H1 (cell line): Measurements from ENCODE around the gene FAM193A. TPM values are rescaled to one million over a fixed set of nuclear protein-coding genes. Genes with fewer than 3 reads are reported as not detected.

Source experiments
- CTCF ChIA-PET: fragments of 300-600 bp; sonication (Branson Sonifier 250); formaldehyde crosslinking; loops from one replicate; lab custom pipeline; 2021; ENCODE audit not compliant: partially characterized antibody; lab: Charles Lee
- POLR2A ChIA-PET: fragments of 300-600 bp; sonication (Branson Sonifier 250); formaldehyde crosslinking; loops from one replicate; lab custom pipeline; 2021; ENCODE audit warnings: inconsistent platforms; ENCODE audit not compliant: partially characterized antibody; lab: Charles Lee
- DNase-seq, 2 experiments: peaks; one replicate each; pipeline versions ENCODE4 v3.0.0 to v3.0.0-alpha.2; 2010 to 2022; ENCODE audit warnings: low spot score in 2 of 2, low read depth in 1 of 2, mixed read lengths in 1 of 2
- FAIRE-seq: peaks from 2 replicates; lab custom pipeline; 2011; peaks lifted over from hg19 to GRCh38; lab: Jason Lieb, UNC
- H2AFZ ChIP-seq: 2 replicates; pipeline ENCODE4 v1.8.1; 2012; ENCODE audit warnings: low read length, inconsistent platforms
- H2AK5ac ChIP-seq: 2 replicates; pipeline ENCODE4 v1.6.1; 2013; ENCODE audit warnings: low read depth, low read length
- H2BK120ac ChIP-seq: replicated peaks from 2 replicates; pipeline ENCODE3; 2013; ENCODE audit warnings: low read depth, low read length, inconsistent platforms
- H2BK12ac ChIP-seq: 2 replicates; pipeline ENCODE4 v1.6.1; 2013; ENCODE audit warnings: low read depth, low read length
- H2BK15ac ChIP-seq: 2 replicates; pipeline ENCODE4 v1.6.1; 2013; ENCODE audit warnings: low read length
- H2BK20ac ChIP-seq: 2 replicates; pipeline ENCODE4 v1.6.1; 2013; ENCODE audit warnings: low read length
- H2BK5ac ChIP-seq: 2 replicates; pipeline ENCODE4 v1.6.1; 2013; ENCODE audit warnings: low read depth, low read length
- H3K14ac ChIP-seq: 2 replicates; pipeline ENCODE4 v1.6.1; 2013; ENCODE audit warnings: inconsistent platforms; ENCODE audit not compliant: insufficient read length
- H3K18ac ChIP-seq: 2 replicates; pipeline ENCODE4 v1.6.1; 2013; ENCODE audit warnings: low read length; ENCODE audit errors: extremely low read depth
- H3K23ac ChIP-seq: 2 replicates; pipeline ENCODE4 v1.6.1; 2013; ENCODE audit warnings: inconsistent platforms; ENCODE audit not compliant: insufficient read length
- H3K23me2 ChIP-seq: 2 replicates; pipeline ENCODE4 v1.6.1; 2013; ENCODE audit warnings: low read depth, low read length
- H3K27ac ChIP-seq: 2 replicates; pipeline ENCODE4 v1.6.1; 2011; ENCODE audit warnings: low read depth, low read length, inconsistent platforms
- H3K27me3 ChIP-seq, 4 experiments: replicated peaks in 1 of 4; 1 replicate in 1 of 4; 2 replicates in 3 of 4; pipeline versions ENCODE4 v1.6.1 to v1.8.1; 2011 to 2013; ENCODE audit warnings: low read length in 3 of 4, mild to moderate bottlenecking in 3 of 4, inconsistent platforms in 2 of 4, mixed read lengths in 2 of 4, moderate library complexity in 1 of 4; ENCODE audit not compliant: control insufficient read depth in 3 of 4, insufficient read depth in 3 of 4; ENCODE audit errors: extremely low read depth in 1 of 4
- H3K36me3 ChIP-seq, 4 experiments: 2 replicates each; pipeline versions ENCODE4 v1.6.1 to v1.8.1; 2011 to 2013; ENCODE audit warnings: mild to moderate bottlenecking in 4 of 4, low read length in 3 of 4, moderate library complexity in 2 of 4, control low read depth in 1 of 4, inconsistent platforms in 1 of 4; ENCODE audit not compliant: insufficient read depth in 4 of 4, control insufficient read depth in 2 of 4
- H3K4ac ChIP-seq: replicated peaks from 2 replicates; pipeline ENCODE3; 2013; ENCODE audit warnings: low read length, low read depth, mixed read lengths, inconsistent platforms; ENCODE audit not compliant: insufficient read length
- H3K4me1 ChIP-seq, 4 experiments: replicated peaks in 1 of 4; 1 replicate in 1 of 4; 2 replicates in 3 of 4; pipeline versions ENCODE4 v1.6.1 to v1.8.1; 2011 to 2013; ENCODE audit warnings: low read length in 3 of 4, inconsistent platforms in 2 of 4, mixed read lengths in 1 of 4; ENCODE audit not compliant: insufficient read depth in 4 of 4, control insufficient read depth in 3 of 4
- H3K4me2 ChIP-seq, 2 experiments: 2 replicates each; pipeline versions ENCODE4 v1.6.1 to v1.8.1; 2011 to 2013; ENCODE audit warnings: low read depth in 2 of 2, low read length in 2 of 2, control low read depth in 1 of 2, inconsistent platforms in 1 of 2, mild to moderate bottlenecking in 1 of 2; ENCODE audit not compliant: insufficient read depth in 1 of 2
- H3K4me3 ChIP-seq, 4 experiments: fragments of 200-600, 300-600 bp in 1 of 4; sonication (generic), shearing (Covaris generic), sonication (Bioruptor Twin) in 1 of 4; 2 replicates each; pipeline versions ENCODE4 v1.5.1 to v1.8.1; 2011 to 2016; ENCODE audit warnings: low read length in 4 of 4, low read depth in 3 of 4, control low read depth in 2 of 4, inconsistent platforms in 2 of 4, mild to moderate bottlenecking in 2 of 4, mixed read lengths in 1 of 4, moderate library complexity in 1 of 4; ENCODE audit not compliant: insufficient read depth in 2 of 4; ENCODE audit errors: extremely low read depth in 1 of 4
- H3K56ac ChIP-seq: replicated peaks from 2 replicates; pipeline ENCODE3; 2013; ENCODE audit warnings: low read depth, mild to moderate bottlenecking, mixed read lengths, low read length, inconsistent platforms; ENCODE audit not compliant: insufficient read length
- H3K79me1 ChIP-seq: 2 replicates; pipeline ENCODE4 v1.6.1; 2013; ENCODE audit warnings: low read depth, low read length, control low read depth
- H3K79me2 ChIP-seq, 2 experiments: 2 replicates each; pipeline versions ENCODE4 v1.6.1 to v1.8.1; 2012 to 2013; ENCODE audit warnings: low read length in 2 of 2, mild to moderate bottlenecking in 2 of 2, inconsistent platforms in 1 of 2; ENCODE audit not compliant: insufficient read depth in 2 of 2, control insufficient read depth in 1 of 2
- H3K9ac ChIP-seq, 4 experiments: replicated peaks in 1 of 4; 1 replicate in 1 of 4; 2 replicates in 3 of 4; pipeline versions ENCODE4 v1.6.1 to v1.8.1; 2011 to 2013; ENCODE audit warnings: low read depth in 3 of 4, low read length in 3 of 4, control low read depth in 2 of 4, mild to moderate bottlenecking in 2 of 4, moderate library complexity in 2 of 4, inconsistent platforms in 1 of 4; ENCODE audit errors: extremely low read depth in 1 of 4
- H3K9me3 ChIP-seq, 2 experiments: 2 replicates each; pipeline versions ENCODE4 v1.6.1 to v1.8.1; 2012 to 2013; ENCODE audit warnings: mild to moderate bottlenecking in 2 of 2, moderate library complexity in 2 of 2, control low read depth in 1 of 2, inconsistent platforms in 1 of 2, low read depth in 1 of 2, low read length in 1 of 2, mixed read lengths in 1 of 2; ENCODE audit not compliant: insufficient read depth in 2 of 2
- H4K20me1 ChIP-seq, 2 experiments: replicated peaks in 1 of 2; 2 replicates each; pipeline versions ENCODE3 to v1.8.1; 2011 to 2013; ENCODE audit warnings: inconsistent platforms in 2 of 2, low read length in 2 of 2, mild to moderate bottlenecking in 1 of 2; ENCODE audit not compliant: insufficient read depth in 2 of 2, control insufficient read depth in 1 of 2
- H4K5ac ChIP-seq: 2 replicates; pipeline ENCODE4 v1.6.1; 2013; ENCODE audit warnings: low read length, low read depth, mixed read lengths, inconsistent platforms; ENCODE audit not compliant: insufficient read length
- H4K8ac ChIP-seq: 2 replicates; pipeline ENCODE4 v1.8.0; 2013; ENCODE audit warnings: mild to moderate bottlenecking, moderate library complexity, low read length, inconsistent platforms; ENCODE audit not compliant: insufficient read depth; ENCODE audit errors: extremely low read depth
- H4K91ac ChIP-seq: replicated peaks from 2 replicates; pipeline ENCODE3; 2013; ENCODE audit warnings: low read length, mixed read lengths, inconsistent platforms; ENCODE audit not compliant: insufficient read length
- BCL11A ChIP-seq, 2 experiments: IDR thresholded peaks; one replicate each; pipeline ENCODE4 v1.6.1; 2011; ENCODE audit warnings: low read depth in 2 of 2, low read length in 2 of 2, mild to moderate bottlenecking in 2 of 2
- CBX5 ChIP-seq: fragments of 300-800, 300-1000 bp; sonication (generic); IDR thresholded peaks from 2 replicates; pipeline ENCODE4 v1.7.1; 2016; ENCODE audit warnings: antibody characterized with exemption, low read length, low read depth
- HDAC2 ChIP-seq, 2 experiments: fragments of 300-600 bp in 1 of 2; sonication (generic) in 1 of 2; IDR thresholded peaks; 2 replicates each; pipeline ENCODE4 v1.6.1; 2011 to 2012; ENCODE audit warnings: low read depth in 2 of 2, low read length in 2 of 2, mild to moderate bottlenecking in 2 of 2, moderate library complexity in 2 of 2, borderline replicate concordance in 1 of 2, inconsistent platforms in 1 of 2
- MAFK ChIP-seq: IDR thresholded peaks from 2 replicates; pipeline ENCODE4 v1.6.1; 2012; ENCODE audit warnings: low read depth, mild to moderate bottlenecking, improper control_type of control experiment, low read length
- NRF1 ChIP-seq: IDR thresholded peaks from 2 replicates; pipeline ENCODE4 v1.6.1; 2011; ENCODE audit warnings: mild to moderate bottlenecking, low read depth, low read length, improper control_type of control experiment
- SIN3A ChIP-seq, 2 experiments: IDR thresholded peaks in 1 of 2; conservative IDR thresholded peaks in 1 of 2; 2 replicates each; pipeline ENCODE4 v1.6.1; 2011 to 2012; ENCODE audit warnings: low read length in 2 of 2, improper control_type of control experiment in 1 of 2, low read depth in 1 of 2, mild to moderate bottlenecking in 1 of 2
- SRF ChIP-seq: IDR thresholded peaks from 2 replicates; pipeline ENCODE4 v1.6.1; 2011; ENCODE audit warnings: mild to moderate bottlenecking, low read depth, low read length, moderate library complexity
- TAF1 ChIP-seq: IDR thresholded peaks from 2 replicates; pipeline ENCODE4 v1.6.1; 2011; ENCODE audit warnings: mild to moderate bottlenecking, low read depth, low read length
- TAF7 ChIP-seq: optimal IDR thresholded peaks from 2 replicates; pipeline ENCODE3; 2011; ENCODE audit warnings: low read depth, mild to moderate bottlenecking, inconsistent platforms, low read length, moderate library complexity, borderline replicate concordance
- WGBS, 2 experiments: shearing (Covaris generic) in 1 of 2; methylation state at CpG; one replicate each; pipeline versions ENCODE4 v1.1.6 to v1.1.7; 2013 to 2015; ENCODE audit warnings: low lambda C conversion rate in 2 of 2, mixed read lengths in 2 of 2, inconsistent platforms in 1 of 2, low coverage in 1 of 2, missing lambda C conversion rate in 1 of 2; ENCODE audit not compliant: insufficient replicate concordance in 2 of 2, insufficient coverage in 1 of 2, insufficient read length in 1 of 2; ENCODE audit errors: extremely low coverage in 1 of 2, missing lambda C conversion rate in 1 of 2; 5-methylcytosine and 5-hydroxymethylcytosine counted together
- polyA plus RNA-seq, 7 experiments: library from polyadenylated mRNA; depleted of rRNA in 3 of 7; stranded (reverse) in 5 of 7; unstranded in 2 of 7; fragments of >200 nt in 5 of 7; fragments of 200-250 nt in 2 of 7; gene quantifications; 1 replicate in 5 of 7; 2 replicates in 1 of 7; 4 replicates in 1 of 7; pipeline versions ENCODE4 v1.2.1 to v1.2.3, GENCODE V29; 2011 to 2013; ENCODE audit warnings: missing spikeins in 2 of 7, mixed read lengths in 2 of 7
- total RNA-seq: library from RNA; stranded (reverse); fragmentation: NEBNext Ultra II Directional; extraction: Animal tissue kit (Norgen Biotek cat#: 25700); gene quantifications from 2 replicates; pipeline ENCODE4 v1.2.1, GENCODE V29; 2021

Gene FAM193A
- total and polyA plus RNA-seq, 2 of the 8 experiments (the other 6 are each of a cell fraction or from before 2014, with no cell fraction given): 8.7 to 26.2 TPM

- no peak overlapping the region for H2BK120ac ChIP-seq
- FAIRE-seq (no peak), DNase-seq (no peak)
- H3K18ac ChIP-seq: no peak overlapping the region
- H3K9me3 ChIP-seq: no peaks in the 10 kb centered on the region
- H3K56ac ChIP-seq: no peak overlapping the region
- POLR2A ChIA-PET: no interaction called here
- CTCF ChIA-PET: interaction anchor here (0.5 to 0.9 kb wide), 4 partner anchors 13 to 1752 kb away, joined by 3 to 5 read pairs (median 3); no protein-coding TSS in a partner anchor
- H3K79me2 ChIP-seq: no peaks in the 10 kb centered on the region
- no peak overlapping the region for H2AFZ ChIP-seq
- H4K20me1 ChIP-seq: peaks cover 2 to 6% of the 10 kb centered on the region in 2 experiments
- no peak overlapping the region for H4K8ac ChIP-seq
- no peaks in the 10 kb centered on the region for H3K4me1 ChIP-seq
- no peak for TF ChIP-seq BCL11A (IDR thresholded peaks at IDR 0.05; ENCODE audit: low read depth in 2 of 2, low read length in 2 of 2)
- no peak for TF ChIP-seq CBX5
- TF ChIP-seq NRF1: no peak
- TF ChIP-seq MAFK: no peak
- no peak for TF ChIP-seq HDAC2 (IDR thresholded peaks at IDR 0.05; ENCODE audit: borderline replicate concordance in 1 of 2, low read depth in 2 of 2, low read length in 2 of 2)
- TF ChIP-seq TAF1: no peak
- TF ChIP-seq SRF: no peak
- TF ChIP-seq SIN3A (conservative IDR thresholded peaks at IDR 0.05 in 1 of 2, IDR thresholded peaks at IDR 0.05 in 1 of 2; ENCODE audit: low read depth in 1 of 2, low read length in 2 of 2): no peak
- TF ChIP-seq TAF7: no peak
- no peak overlapping the region for H3K4ac ChIP-seq
- no peak overlapping the region for H3K23ac ChIP-seq
- no peaks in the 10 kb centered on the region for H3K27me3 ChIP-seq
- H2BK5ac ChIP-seq: no peak overlapping the region
- no peaks in the 10 kb centered on the region; the same call in 1 of the 2 replicates for H3K79me1 ChIP-seq
- no peak overlapping the region for H2AK5ac ChIP-seq
- no peak overlapping the region for H3K4me3 ChIP-seq
- WGBS, 2 experiments: 95% methylated on average over 7 of the region's 7 CpGs; no CpG with 5 or more reads in 1 of the 2 experiments
- H2BK12ac ChIP-seq: no peak overlapping the region
- H3K9ac ChIP-seq: no peak overlapping the region
- H3K14ac ChIP-seq: no peak overlapping the region
- no peaks in the 10 kb centered on the region; the same call in 1 of the 2 replicates for H3K23me2 ChIP-seq
- H3K4me2 ChIP-seq: no peak overlapping the region
- no peak overlapping the region for H2BK20ac ChIP-seq
- H3K36me3 ChIP-seq: peaks cover 27 to 42% (median 33%) of the 10 kb centered on the region in 4 experiments; a peak in 6 of 8 replicates
- H2BK15ac ChIP-seq: no peak overlapping the region
- no peak overlapping the region for H4K91ac ChIP-seq
- no peak overlapping the region for H4K5ac ChIP-seq
- no peak overlapping the region for H3K27ac ChIP-seq
Observed at GRCh38 chr4:2691952-2692435, 155.5 kb downstream of the FAM193A start.
